ENCODE data around the gene TSPAN4.

TSPAN4 gene

GRCh38 chr11:803770-804598, 38.7 kb upstream of the TSPAN4 start:
- DNase-seq (ENCODE audit: low read depth in 2 of 2, low spot score in 1 of 2): no peak

- DNase-seq (ENCODE audit: low read depth in 2 of 2, low spot score in 1 of 2): no peak
Measured at GRCh38 chr11:804599-804964, 38.1 kb upstream of the TSPAN4 start.

GRCh38 chr11:808427-809286, 34.0 kb upstream of the TSPAN4 start:
- DNase-seq (ENCODE audit: low read depth in 2 of 2, low spot score in 1 of 2): no peak

GRCh38 chr11:809287-810039, 33.2 kb upstream of the TSPAN4 start, which contains the start of gene RPLP2:
Gene RPLP2 (plus strand): TSS chr11:809967. CDS start chr11:810235, 268 bp downstream.
- peak; percentile 96 for DNase-seq (ENCODE audit: low read depth in 2 of 2, low spot score in 1 of 2)

- no peak for DNase-seq (ENCODE audit: low read depth in 2 of 2, low spot score in 1 of 2)
Measured at GRCh38 chr11:810040-810567, 32.5 kb upstream of the TSPAN4 start.

GRCh38 chr11:811446-812245, 31.0 kb upstream of the TSPAN4 start:
- no peak for DNase-seq (ENCODE audit: low read depth in 2 of 2, low spot score in 1 of 2)

- DNase-seq (ENCODE audit: low read depth in 2 of 2, low spot score in 1 of 2): no peak
Measured at GRCh38 chr11:812390-812789, 30.3 kb upstream of the TSPAN4 start.

GRCh38 chr11:813072-813455, 29.6 kb upstream of the TSPAN4 start:
- DNase-seq (ENCODE audit: low read depth in 2 of 2, low spot score in 1 of 2): no peak

GRCh38 chr11:813456-814096, 29.1 kb upstream of the TSPAN4 start:
- DNase-seq (ENCODE audit: low read depth in 2 of 2, low spot score in 1 of 2): no peak

GRCh38 chr11:815675-816432, 26.8 kb upstream of the TSPAN4 start:
- no peak for DNase-seq (ENCODE audit: low read depth in 2 of 2, low spot score in 1 of 2)

- DNase-seq (ENCODE audit: low read depth in 2 of 2, low spot score in 1 of 2): no peak
Measured at GRCh38 chr11:816433-816779, 26.2 kb upstream of the TSPAN4 start.

- no peak for DNase-seq (ENCODE audit: low read depth in 2 of 2, low spot score in 1 of 2)
Measured at GRCh38 chr11:818396-819128, 24.1 kb upstream of the TSPAN4 start, which contains the start of gene PNPLA2. Gene PNPLA2 (plus strand): TSS chr11:818914. CDS start chr11:819719, 805 bp downstream.

- peak; percentile 82 to 87 for DNase-seq (ENCODE audit: low read depth in 2 of 2, low spot score in 1 of 2)
Measured at GRCh38 chr11:819129-819931, 23.3 kb upstream of the TSPAN4 start.

- DNase-seq (ENCODE audit: low read depth in 2 of 2, low spot score in 1 of 2): peak; percentile 78 to 84
Measured at GRCh38 chr11:819943-820649, 22.6 kb upstream of the TSPAN4 start.

GRCh38 chr11:820655-821511, 21.8 kb upstream of the TSPAN4 start:
- no peak for DNase-seq (ENCODE audit: low read depth in 2 of 2, low spot score in 1 of 2)
